Neural progenitor cell (in vitro differentiated cells): ENCODE results near the gene PAX7. TPM values are rescaled to one million over a fixed set of nuclear protein-coding genes. Genes with fewer than 3 reads are reported as not detected.

ENCODE experiments used
- DNase-seq: peaks from one replicate; pipeline ENCODE4 v3.0.0-alpha.2; 2016; ENCODE audit warnings: low spot score
- H2AFZ ChIP-seq: fragments of 200-600 bp; sonication (generic); replicated peaks from 2 replicates; pipeline ENCODE4 v1.6.1; 2016; ENCODE audit warnings: antibody characterized with exemption
- H3F3A ChIP-seq: fragments of 200-600 bp; sonication (generic); 2 replicates; pipeline ENCODE4 v1.6.1; 2016; ENCODE audit warnings: antibody characterized with exemption, low read depth
- H3K27ac ChIP-seq: fragments of 200-600 bp; sonication (generic); 2 replicates; pipeline ENCODE4 v1.5.1; 2016; ENCODE audit warnings: mild to moderate bottlenecking
- H3K27me3 ChIP-seq: fragments of 200-600 bp; sonication (generic); 2 replicates; pipeline ENCODE4 v1.6.1; 2016; ENCODE audit warnings: mild to moderate bottlenecking, moderate library complexity
- H3K36me3 ChIP-seq: fragments of 200-600 bp; sonication (generic); 2 replicates; pipeline ENCODE4 v1.5.1; 2016
- H3K4me1 ChIP-seq: fragments of 200-600 bp; sonication (generic); 2 replicates; pipeline ENCODE4 v1.6.1; 2016; ENCODE audit warnings: mixed run types
- H3K4me2 ChIP-seq: fragments of 200-600 bp; sonication (generic); 2 replicates; pipeline ENCODE4 v1.6.1; 2016
- H3K4me3 ChIP-seq: fragments of 200-600 bp; sonication (generic); 2 replicates; pipeline ENCODE4 v1.5.1; 2016
- H3K79me2 ChIP-seq: fragments of 200-600 bp; sonication (generic); 2 replicates; pipeline ENCODE4 v1.6.1; 2016; ENCODE audit warnings: low read depth
- H3K9ac ChIP-seq: fragments of 200-600 bp; sonication (generic); 2 replicates; pipeline ENCODE4 v1.6.1; 2016
- H3K9me3 ChIP-seq: fragments of 200-600 bp; sonication (generic); 2 replicates; pipeline ENCODE4 v1.5.1; 2016; ENCODE audit warnings: low read depth
- H4K20me1 ChIP-seq: fragments of 200-600 bp; sonication (generic); 2 replicates; pipeline ENCODE4 v1.6.1; 2016; ENCODE audit warnings: low read depth
- H3K27ac Mint-ChIP-seq: 3 replicates; pipeline ENCODE4 v1.8.0; 2021; ENCODE audit warnings: mixed read lengths
- H3K27me3 Mint-ChIP-seq: 2 replicates; pipeline ENCODE4 v1.8.0; 2022; ENCODE audit warnings: low read depth, mild to moderate bottlenecking, inconsistent platforms, moderate library complexity, mixed read lengths; ENCODE audit not compliant: insufficient read depth
- H3K36me3 Mint-ChIP-seq: 3 replicates; pipeline ENCODE4 v1.8.0; 2021; ENCODE audit warnings: mixed read lengths
- H3K4me1 Mint-ChIP-seq: 3 replicates; pipeline ENCODE4 v1.8.0; 2021; ENCODE audit warnings: mixed read lengths
- H3K4me3 Mint-ChIP-seq: 3 replicates; pipeline ENCODE4 v1.8.0; 2021; ENCODE audit warnings: mild to moderate bottlenecking, moderate library complexity, mixed read lengths
- H3K9me3 Mint-ChIP-seq: 3 replicates; pipeline ENCODE4 v1.8.0; 2020; ENCODE audit warnings: mixed read lengths
- EZH2 ChIP-seq: fragments of 200-600 bp; sonication (generic); IDR thresholded peaks from 2 replicates; pipeline ENCODE4 v1.6.1; 2017; ENCODE audit warnings: antibody characterized with exemption, mild to moderate bottlenecking, moderate library complexity
- EZH2phosphoT487 ChIP-seq: fragments of 200-600 bp; sonication (generic); IDR thresholded peaks from 2 replicates; pipeline ENCODE4 v1.6.1; 2017; ENCODE audit warnings: antibody characterized with exemption
- total RNA-seq: library from RNA; depleted of rRNA; stranded (reverse); fragments of >200 nt; gene quantifications from 2 replicates; pipeline ENCODE4 v1.2.3, GENCODE V29; 2015; ENCODE audit warnings: low replicate concordance
- TF ChIP-seq, protein P1 (sequence below): fragments of 200-600 bp; sonication (generic); IDR thresholded peaks from 2 replicates; pipeline ENCODE4 v1.5.1; 2017; ENCODE audit warnings: antibody characterized with exemption, mild to moderate bottlenecking

PAX7 gene
- total RNA-seq, 1 donor from 2014 or later: 0.06 TPM

DNA sequence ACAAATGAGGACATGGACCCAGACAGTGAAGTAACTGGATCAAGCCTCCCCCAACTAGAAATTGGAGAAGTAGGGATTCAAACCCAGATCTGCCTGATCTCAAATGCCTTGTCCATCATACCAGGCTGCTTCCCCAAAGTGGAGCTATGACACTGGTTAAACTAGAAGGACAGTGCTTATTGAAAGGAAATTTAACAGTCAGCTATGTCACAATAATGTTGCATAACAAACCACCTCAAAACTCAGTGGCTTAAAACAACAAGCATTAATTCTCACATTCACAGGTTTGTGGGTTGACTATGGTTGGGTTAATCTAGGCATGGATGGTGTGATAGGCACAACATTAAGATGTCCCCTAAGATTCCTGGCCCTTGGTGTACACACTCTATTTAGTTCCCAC, 121.8 kb downstream of the PAX7 start:
- Histone ChIP-seq H4K20me1 (no peaks in the 10 kb centered on the region), H3K27me3 (peaks cover 77% of the 10 kb centered on the region), H3K9ac (no peak overlapping the region), H2AFZ (no peak overlapping the region), H3F3A (peaks cover 7% of the 10 kb centered on the region), H3K36me3 (no peaks in the 10 kb centered on the region), H3K79me2 (no peaks in the 10 kb centered on the region), H3K4me3 (no peak overlapping the region), H3K4me2 (no peak overlapping the region), H3K9me3 (peaks cover 9% of the 10 kb centered on the region), H3K4me1 (peaks cover 13% of the 10 kb centered on the region), H3K27ac (no peak overlapping the region)
- Mint-ChIP-seq H3K4me3 (no peak overlapping the region), H3K27me3 (peaks cover 4% of the 10 kb centered on the region), H3K36me3 (no peaks in the 10 kb centered on the region), H3K27ac (no peak overlapping the region), H3K9me3 (peaks cover 11% of the 10 kb centered on the region), H3K4me1 (peaks cover 4% of the 10 kb centered on the region)
- no peak for DNase-seq
- TF ChIP-seq EZH2: no peak

DNA sequence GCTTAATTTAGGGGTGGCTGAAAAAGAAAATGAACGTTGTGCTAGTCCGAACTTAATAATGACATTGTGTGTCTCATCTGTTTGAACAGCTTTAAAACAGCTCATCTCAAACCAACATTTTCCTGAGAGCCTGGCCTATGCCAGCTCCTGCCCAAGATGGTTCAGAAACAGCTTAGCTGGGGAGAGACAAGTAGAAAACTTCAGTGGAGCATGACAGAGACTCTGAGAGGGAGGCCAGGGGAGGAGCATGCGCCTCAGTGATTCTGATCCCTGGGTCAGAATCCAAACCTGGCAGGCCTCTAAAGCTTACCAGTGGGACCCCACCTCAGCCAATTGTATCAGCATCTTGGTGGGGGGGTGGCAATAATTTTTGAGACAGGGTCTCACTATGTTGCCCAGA, 129.5 kb downstream of the PAX7 start:
- H2AFZ ChIP-seq: no peak overlapping the region
- no peaks in the 10 kb centered on the region for H3K36me3 ChIP-seq
- H3K4me1 ChIP-seq: no peaks in the 10 kb centered on the region
- Mint-ChIP-seq H3K27ac (no peak overlapping the region), H3K36me3 (no peaks in the 10 kb centered on the region), H3K4me3 (no peak overlapping the region), H3K4me1 (no peaks in the 10 kb centered on the region), H3K27me3 (peaks cover 13% of the 10 kb centered on the region), H3K9me3 (peaks cover 12% of the 10 kb centered on the region)
- H3K4me3 ChIP-seq: no peak overlapping the region
- no peak overlapping the region for H3K4me2 ChIP-seq
- no peak overlapping the region for H3K9ac ChIP-seq
- DNase-seq: no peak
- H3K9me3 ChIP-seq: peaks cover 12% of the 10 kb centered on the region
- no peak overlapping the region for H3K27ac ChIP-seq
- H3K27me3 ChIP-seq: peaks cover 33% of the 10 kb centered on the region
- H3F3A ChIP-seq: no peaks in the 10 kb centered on the region
- no peaks in the 10 kb centered on the region for H4K20me1 ChIP-seq
- H3K79me2 ChIP-seq: no peaks in the 10 kb centered on the region
- TF ChIP-seq EZH2 (no peak), EZH2phosphoT487 (no peak)
- TF ChIP-seq, protein P1, sequence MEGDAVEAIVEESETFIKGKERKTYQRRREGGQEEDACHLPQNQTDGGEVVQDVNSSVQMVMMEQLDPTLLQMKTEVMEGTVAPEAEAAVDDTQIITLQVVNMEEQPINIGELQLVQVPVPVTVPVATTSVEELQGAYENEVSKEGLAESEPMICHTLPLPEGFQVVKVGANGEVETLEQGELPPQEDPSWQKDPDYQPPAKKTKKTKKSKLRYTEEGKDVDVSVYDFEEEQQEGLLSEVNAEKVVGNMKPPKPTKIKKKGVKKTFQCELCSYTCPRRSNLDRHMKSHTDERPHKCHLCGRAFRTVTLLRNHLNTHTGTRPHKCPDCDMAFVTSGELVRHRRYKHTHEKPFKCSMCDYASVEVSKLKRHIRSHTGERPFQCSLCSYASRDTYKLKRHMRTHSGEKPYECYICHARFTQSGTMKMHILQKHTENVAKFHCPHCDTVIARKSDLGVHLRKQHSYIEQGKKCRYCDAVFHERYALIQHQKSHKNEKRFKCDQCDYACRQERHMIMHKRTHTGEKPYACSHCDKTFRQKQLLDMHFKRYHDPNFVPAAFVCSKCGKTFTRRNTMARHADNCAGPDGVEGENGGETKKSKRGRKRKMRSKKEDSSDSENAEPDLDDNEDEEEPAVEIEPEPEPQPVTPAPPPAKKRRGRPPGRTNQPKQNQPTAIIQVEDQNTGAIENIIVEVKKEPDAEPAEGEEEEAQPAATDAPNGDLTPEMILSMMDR: no peak

DNA sequence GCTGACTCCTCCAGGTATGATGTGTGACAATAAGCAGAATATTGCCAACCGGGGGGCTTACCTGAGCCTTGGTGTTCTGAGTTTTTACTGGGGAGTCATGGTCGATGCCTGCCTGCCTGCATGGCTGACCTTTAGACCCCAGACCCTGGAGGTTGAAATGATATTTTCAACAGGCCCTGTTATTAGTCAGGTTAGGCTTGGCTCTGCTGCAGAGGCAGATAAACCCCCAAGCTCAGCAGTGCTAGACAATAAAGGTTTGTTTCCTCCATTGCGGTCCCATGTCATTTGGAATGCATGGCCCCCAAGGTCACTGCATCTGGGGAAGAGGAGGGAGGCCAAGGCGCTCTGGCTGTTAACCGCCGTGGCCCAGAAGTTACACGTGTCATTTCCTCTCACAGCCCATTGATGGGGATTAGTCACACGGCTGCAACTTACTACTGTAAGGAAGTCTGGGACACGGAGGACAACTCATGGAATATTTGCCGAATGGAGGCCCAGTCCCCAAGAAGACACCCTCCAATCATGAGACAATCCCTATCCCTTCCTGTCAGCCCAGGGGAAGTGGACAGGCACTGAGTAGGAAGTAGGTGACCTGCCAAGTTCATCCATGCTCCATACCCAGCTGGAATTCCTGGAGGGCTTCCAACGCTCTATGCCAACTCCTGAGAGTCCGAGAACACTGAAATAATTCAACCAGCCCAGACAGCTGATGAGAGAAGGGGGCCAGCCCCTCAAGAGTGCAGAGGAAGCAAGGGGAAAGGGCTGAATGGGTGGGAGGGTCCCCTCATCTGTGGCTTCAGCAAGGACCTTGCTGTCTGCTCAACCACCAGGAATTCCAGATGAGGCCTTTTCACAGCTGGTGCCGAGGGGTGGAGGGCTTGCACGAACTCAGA, 131.5 kb downstream of the PAX7 start:
- no peak for TF ChIP-seq EZH2phosphoT487
- no peak for TF ChIP-seq EZH2
- TF ChIP-seq, protein P1: no peak
- Histone ChIP-seq H3F3A (no peaks in the 10 kb centered on the region), H3K27ac (no peak overlapping the region), H3K4me3 (no peak overlapping the region), H3K4me1 (no peaks in the 10 kb centered on the region), H2AFZ (no peak overlapping the region), H3K27me3 (peaks cover 36% of the 10 kb centered on the region), H4K20me1 (no peaks in the 10 kb centered on the region), H3K36me3 (no peaks in the 10 kb centered on the region), H3K4me2 (no peak overlapping the region), H3K79me2 (no peaks in the 10 kb centered on the region), H3K9ac (no peak overlapping the region), H3K9me3 (peaks cover 10% of the 10 kb centered on the region)
- Mint-ChIP-seq H3K27ac (no peak overlapping the region), H3K9me3 (peaks cover 4% of the 10 kb centered on the region), H3K27me3 (peaks cover 13% of the 10 kb centered on the region), H3K4me1 (no peaks in the 10 kb centered on the region), H3K4me3 (peak overlapping the region; percentile 46), H3K36me3 (no peaks in the 10 kb centered on the region)
- DNase-seq: no peak

DNA sequence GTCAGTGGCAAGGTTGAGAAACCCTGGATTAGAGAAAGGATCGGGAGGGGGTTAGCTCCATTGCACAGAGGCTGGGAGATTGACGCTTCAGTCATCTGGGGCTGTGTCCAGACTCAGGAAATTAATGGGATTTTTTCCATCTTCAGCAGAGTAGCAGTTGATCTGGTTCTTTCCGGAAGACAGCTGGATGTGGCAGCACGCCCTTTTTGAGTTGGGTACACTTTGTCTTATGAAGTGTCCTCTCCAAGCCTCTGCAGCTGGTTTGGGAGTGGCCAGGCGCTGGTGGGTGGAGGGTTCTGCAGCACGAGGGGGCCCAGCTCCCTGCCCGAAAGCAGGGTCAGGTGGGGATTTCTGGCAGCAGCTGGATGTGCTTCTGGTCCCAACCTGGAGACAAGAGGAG, 133.7 kb downstream of the PAX7 start:
- H3K4me3 Mint-ChIP-seq: no peak overlapping the region
- H3K36me3 Mint-ChIP-seq: no peaks in the 10 kb centered on the region

More for the DNA sequence above, 133.7 kb downstream of the PAX7 start:
- H2AFZ ChIP-seq: no peak overlapping the region
- no peak for DNase-seq
- peaks cover 11% of the 10 kb centered on the region for H3K27me3 Mint-ChIP-seq
- no peak overlapping the region for H3K4me2 ChIP-seq
- no peaks in the 10 kb centered on the region for H3K9me3 ChIP-seq
- H3K4me1 ChIP-seq: no peaks in the 10 kb centered on the region
- no peaks in the 10 kb centered on the region for H3K9me3 Mint-ChIP-seq
- H3K27me3 ChIP-seq: peaks cover 34% of the 10 kb centered on the region
- H3K4me3 ChIP-seq: no peak overlapping the region
- peak overlapping the region; percentile 18 for H3K27ac Mint-ChIP-seq
- no peaks in the 10 kb centered on the region for H3K79me2 ChIP-seq
- H4K20me1 ChIP-seq: no peaks in the 10 kb centered on the region
- H3F3A ChIP-seq: no peaks in the 10 kb centered on the region
- H3K9ac ChIP-seq: no peak overlapping the region
- H3K4me1 Mint-ChIP-seq: no peaks in the 10 kb centered on the region
- H3K36me3 ChIP-seq: no peaks in the 10 kb centered on the region
- no peak for TF ChIP-seq EZH2phosphoT487
- TF ChIP-seq, protein P1: no peak
- no peak for TF ChIP-seq EZH2
- no peak overlapping the region for H3K27ac ChIP-seq
